Endothelial cell of umbilical vein (primary cell): ENCODE data around the gene ZNF438. TPM values are rescaled to one million over a fixed set of nuclear protein-coding genes. Genes with fewer than 3 reads are reported as not detected.

Experiments used
- BruUV-seq: library from RNA; stranded (reverse); fragments of 400-500 nt; replicated peaks from 2 replicates; lab custom pipeline; 2021; lab: Mats Ljungman, UMichigan
- CTCF ChIA-PET: fragments of 300-600, 350-600 bp; sonication (Branson Sonifier 250); formaldehyde crosslinking; loops from one replicate; lab custom pipeline; 2021; ENCODE audit warnings: antibody characterized with exemption, inconsistent platforms; lab: Charles Lee
- POLR2A ChIA-PET: fragments of 300-600, 350-600 bp; sonication (Branson Sonifier 250); formaldehyde crosslinking; loops from one replicate; lab custom pipeline; 2021; ENCODE audit warnings: antibody characterized with exemption, inconsistent platforms; lab: Charles Lee
- DNase-seq: peaks from one replicate; pipeline ENCODE4 v3.0.0-alpha.2; 2011; ENCODE audit warnings: low read depth, low spot score
- FAIRE-seq: peaks from 2 replicates; lab custom pipeline; 2011; peaks lifted over from hg19 to GRCh38; lab: Jason Lieb, UNC
- H2AFZ ChIP-seq: 2 replicates; pipeline ENCODE4 v1.6.0; 2012; ENCODE audit warnings: low read depth, low read length, control low read depth, inconsistent platforms
- H3K27ac ChIP-seq: 2 replicates; pipeline ENCODE4 v1.5.1; 2011; ENCODE audit warnings: low read depth, mild to moderate bottlenecking, control low read depth, low read length, moderate library complexity; ENCODE audit not compliant: insufficient read depth
- H3K27me3 ChIP-seq, 2 experiments: 2 replicates each; pipeline versions ENCODE4 v1.6.0 to v1.6.1; 2011; ENCODE audit warnings: low read length in 2 of 2, mixed read lengths in 1 of 2; ENCODE audit not compliant: control insufficient read depth in 2 of 2, insufficient read depth in 2 of 2
- H3K36me3 ChIP-seq, 2 experiments: 2 replicates in 1 of 2; 3 replicates in 1 of 2; pipeline ENCODE4 v1.5.1; 2011; ENCODE audit warnings: low read length in 2 of 2, mild to moderate bottlenecking in 1 of 2, moderate library complexity in 1 of 2; ENCODE audit not compliant: control insufficient read depth in 2 of 2, insufficient read depth in 2 of 2; ENCODE audit errors: extremely low read depth in 1 of 2
- H3K4me1 ChIP-seq: 3 replicates; pipeline ENCODE4 v1.5.1; 2011; ENCODE audit warnings: mild to moderate bottlenecking, low read length; ENCODE audit not compliant: control insufficient read depth, insufficient read depth; ENCODE audit errors: extremely low read depth
- H3K4me2 ChIP-seq: 2 replicates; pipeline ENCODE4 v1.6.1; 2011; ENCODE audit warnings: low read length, control low read depth, mixed read lengths; ENCODE audit not compliant: insufficient read depth
- H3K4me3 ChIP-seq, 3 experiments: fragments of 200-600 bp in 1 of 3; sonication (generic), shearing (Covaris generic) in 1 of 3; replicated peaks in 1 of 3; 2 replicates each; pipeline ENCODE4 v1.5.1; 2011 to 2016; ENCODE audit warnings: control low read depth in 3 of 3, low read length in 3 of 3, mild to moderate bottlenecking in 2 of 3, inconsistent platforms in 1 of 3, low read depth in 1 of 3, moderate library complexity in 1 of 3; ENCODE audit not compliant: insufficient read depth in 1 of 3
- H3K79me2 ChIP-seq: 2 replicates; pipeline ENCODE4 v1.6.0; 2012; ENCODE audit warnings: low read length, inconsistent platforms; ENCODE audit not compliant: control insufficient read depth, insufficient read depth
- H3K9ac ChIP-seq: replicated peaks from 2 replicates; pipeline ENCODE3; 2011; ENCODE audit warnings: low read length, control low read depth; ENCODE audit not compliant: insufficient read depth; ENCODE audit errors: extremely low read depth
- H3K9me1 ChIP-seq: replicated peaks from 3 replicates; pipeline ENCODE4 v1.6.0; 2011; ENCODE audit warnings: mild to moderate bottlenecking, low read length; ENCODE audit not compliant: control insufficient read depth, insufficient read depth; ENCODE audit errors: extremely low read depth
- H3K9me3 ChIP-seq: replicated peaks from 2 replicates; pipeline ENCODE4 v1.5.1; 2012; ENCODE audit warnings: low read length, inconsistent platforms; ENCODE audit not compliant: control insufficient read depth, insufficient read depth
- H4K20me1 ChIP-seq: replicated peaks from 2 replicates; pipeline ENCODE3; 2011; ENCODE audit warnings: mild to moderate bottlenecking, low read length; ENCODE audit not compliant: control insufficient read depth, insufficient read depth; ENCODE audit errors: extremely low read depth
- CTCF ChIP-seq, 2 donors: IDR thresholded peaks; 1 replicate in 1 of 2; 2 replicates in 1 of 2; pipeline ENCODE4 v1.5.1; 2011; ENCODE audit warnings: low read length in 2 of 2, mild to moderate bottlenecking in 2 of 2, moderate library complexity in 2 of 2, control low read depth in 1 of 2, inconsistent platforms in 1 of 2, low read depth in 1 of 2; ENCODE audit not compliant: insufficient read depth in 1 of 2; ENCODE audit errors: extremely low read depth in 1 of 2
- EZH2 ChIP-seq: IDR thresholded peaks from 2 replicates; pipeline ENCODE4 v1.6.1; 2012; ENCODE audit warnings: borderline replicate concordance, low read depth, mild to moderate bottlenecking, moderate library complexity, low read length, inconsistent platforms; ENCODE audit not compliant: severe bottlenecking
- JUN ChIP-seq: IDR thresholded peaks from 2 replicates; pipeline ENCODE4 v1.6.1; 2011; ENCODE audit warnings: borderline replicate concordance, low read depth; ENCODE audit not compliant: insufficient read length, insufficient read depth
- MAX ChIP-seq: IDR thresholded peaks from 2 replicates; pipeline ENCODE4 v1.6.1; 2011; ENCODE audit not compliant: insufficient read depth, insufficient read length
- MYC ChIP-seq: IDR thresholded peaks from one replicate; pipeline ENCODE4 v1.6.1; 2011; ENCODE audit warnings: mild to moderate bottlenecking, low read depth, low read length
- POLR2AphosphoS5 ChIP-seq: IDR thresholded peaks from 2 replicates; pipeline ENCODE4 v1.6.1; 2012; ENCODE audit warnings: low read depth, mild to moderate bottlenecking, control low read depth, low read length, moderate library complexity; ENCODE audit not compliant: insufficient read depth
- dilution Hi-C: fragments of 300-500 bp; cut with MboI; formaldehyde crosslinking; loops from one replicate; pipeline ENCODE4 v1.15.0; 2019; ENCODE audit warnings: low sequenced_read_pairs; ENCODE audit not compliant: extremely low pct_ligation_motif_present
- intact Hi-C: fragments of 100-400 bp; cut with micrococcal nuclease; formaldehyde crosslinking; loops from one replicate; pipeline ENCODE4 v1.10.0; 2022
- polyA plus RNA-seq, 4 experiments: library from polyadenylated mRNA; depleted of rRNA in 3 of 4; stranded (reverse) in 3 of 4; unstranded in 1 of 4; fragments of >200 nt; gene quantifications; 2 replicates each; pipeline versions ENCODE4 v1.2.1 to v1.2.3, GENCODE V29; 2011 to 2012; ENCODE audit warnings: missing spikeins in 1 of 4
- total RNA-seq: library from RNA; stranded (reverse); gene quantifications from 2 replicates; pipeline ENCODE4 v1.2.3, GENCODE V29; 2021

Gene ZNF438
- total and polyA plus RNA-seq, 2 donors (not counting 3 experiments of a cell fraction or from before 2014, with no cell fraction given), result 7.2 to 15.1 TPM

- ChIA-PET POLR2A (no interaction called here), CTCF (interaction anchor here (1.2 to 2.2 kb wide), 2 partner anchors 9 to 14 kb away, joined by 4 to 8 read pairs; no protein-coding TSS in a partner anchor)
- no TSS peak for BruUV-seq
- Histone ChIP-seq H3K27me3 (no peaks in the 10 kb centered on the region), H3K9ac (no peak overlapping the region), H3K36me3 (no peaks in the 10 kb centered on the region), H3K4me1 (no peaks in the 10 kb centered on the region), H3K9me3 (no peaks in the 10 kb centered on the region), H3K4me2 (no peak overlapping the region), H3K9me1 (no peaks in the 10 kb centered on the region), H3K4me3 (no peak overlapping the region), H3K79me2 (no peaks in the 10 kb centered on the region), H3K27ac (no peak overlapping the region), H4K20me1 (no peaks in the 10 kb centered on the region), H2AFZ (no peak overlapping the region)
- DNase-seq, result no peak
- dilution Hi-C loops (no loop called here), intact Hi-C loops (no loop called here)
- no peak for FAIRE-seq
- TF ChIP-seq CTCF (IDR thresholded peaks at IDR 0.05; ENCODE audit: extremely low read depth in 1 of 2, insufficient read depth in 1 of 2, low read depth in 1 of 2, low read length in 2 of 2) (no peak), MYC (no peak), MAX (no peak), POLR2AphosphoS5 (no peak), JUN (no peak), EZH2 (no peak)
Observed at GRCh38 chr10:30868611-30869010, 163.1 kb downstream of the ZNF438 start.
